ENCODE measurements around the gene MRPS15.

Gene MRPS15

GRCh38 chr1:36415661-36416326 is 48.4 kb downstream of the MRPS15 start:
- H3K36me3 ChIP-seq (ENCODE audit: control insufficient read depth in 2 of 2, insufficient read depth in 1 of 2, low read length in 2 of 2) = peaks cover 0 to 13% of the 10 kb centered on the region in 2 experiments; a peak in 1 of 3 replicates
- no peaks in the 10 kb centered on the region for H3K9me3 ChIP-seq (ENCODE audit: control insufficient read depth, insufficient read depth, low read depth, low read length)
- no peaks in the 10 kb centered on the region for H3K4me1 ChIP-seq (ENCODE audit: control insufficient read depth, insufficient read depth, low read length)
- POLR2A ChIA-PET = no interaction called here
- no peak for TF ChIP-seq ZNF626 (tag by site-specific recombination; IDR thresholded peaks at IDR 0.05)
- no peak for TF ChIP-seq ZNF530 (tag by site-specific recombination; IDR thresholded peaks at IDR 0.05; ENCODE audit: low read depth)
- peak; percentile 88 for TF ChIP-seq SCRT1 (tag by site-specific recombination; IDR thresholded peaks at IDR 0.05; ENCODE audit: borderline replicate concordance)
- TF ChIP-seq BCL11A (tag by site-specific recombination; IDR thresholded peaks at IDR 0.05; ENCODE audit: low read depth) = no peak
- no peak for TF ChIP-seq ZFP3 (tag by site-specific recombination; IDR thresholded peaks at IDR 0.05; ENCODE audit: low read depth)
- TF ChIP-seq ZNF169 (tag by site-specific recombination; IDR thresholded peaks at IDR 0.05) = no peak
- TF ChIP-seq TCF7L2 (IDR thresholded peaks at IDR 0.05; ENCODE audit: borderline replicate concordance, low read depth, low read length) = no peak
- TF ChIP-seq SCRT2 (tag by site-specific recombination; IDR thresholded peaks at IDR 0.05) = peak; percentile 92
- no peak for TF ChIP-seq ZNF148 (tag by site-specific recombination; IDR thresholded peaks at IDR 0.05; ENCODE audit: borderline replicate concordance)
- TF ChIP-seq GLI4 (tag by site-specific recombination; IDR thresholded peaks at IDR 0.05) = no peak
- no peak for TF ChIP-seq SP2 (tag by site-specific recombination; IDR thresholded peaks at IDR 0.05)
- no peak for TF ChIP-seq ZNF549 (tag by site-specific recombination; IDR thresholded peaks at IDR 0.05)
- TF ChIP-seq, protein P1, sequence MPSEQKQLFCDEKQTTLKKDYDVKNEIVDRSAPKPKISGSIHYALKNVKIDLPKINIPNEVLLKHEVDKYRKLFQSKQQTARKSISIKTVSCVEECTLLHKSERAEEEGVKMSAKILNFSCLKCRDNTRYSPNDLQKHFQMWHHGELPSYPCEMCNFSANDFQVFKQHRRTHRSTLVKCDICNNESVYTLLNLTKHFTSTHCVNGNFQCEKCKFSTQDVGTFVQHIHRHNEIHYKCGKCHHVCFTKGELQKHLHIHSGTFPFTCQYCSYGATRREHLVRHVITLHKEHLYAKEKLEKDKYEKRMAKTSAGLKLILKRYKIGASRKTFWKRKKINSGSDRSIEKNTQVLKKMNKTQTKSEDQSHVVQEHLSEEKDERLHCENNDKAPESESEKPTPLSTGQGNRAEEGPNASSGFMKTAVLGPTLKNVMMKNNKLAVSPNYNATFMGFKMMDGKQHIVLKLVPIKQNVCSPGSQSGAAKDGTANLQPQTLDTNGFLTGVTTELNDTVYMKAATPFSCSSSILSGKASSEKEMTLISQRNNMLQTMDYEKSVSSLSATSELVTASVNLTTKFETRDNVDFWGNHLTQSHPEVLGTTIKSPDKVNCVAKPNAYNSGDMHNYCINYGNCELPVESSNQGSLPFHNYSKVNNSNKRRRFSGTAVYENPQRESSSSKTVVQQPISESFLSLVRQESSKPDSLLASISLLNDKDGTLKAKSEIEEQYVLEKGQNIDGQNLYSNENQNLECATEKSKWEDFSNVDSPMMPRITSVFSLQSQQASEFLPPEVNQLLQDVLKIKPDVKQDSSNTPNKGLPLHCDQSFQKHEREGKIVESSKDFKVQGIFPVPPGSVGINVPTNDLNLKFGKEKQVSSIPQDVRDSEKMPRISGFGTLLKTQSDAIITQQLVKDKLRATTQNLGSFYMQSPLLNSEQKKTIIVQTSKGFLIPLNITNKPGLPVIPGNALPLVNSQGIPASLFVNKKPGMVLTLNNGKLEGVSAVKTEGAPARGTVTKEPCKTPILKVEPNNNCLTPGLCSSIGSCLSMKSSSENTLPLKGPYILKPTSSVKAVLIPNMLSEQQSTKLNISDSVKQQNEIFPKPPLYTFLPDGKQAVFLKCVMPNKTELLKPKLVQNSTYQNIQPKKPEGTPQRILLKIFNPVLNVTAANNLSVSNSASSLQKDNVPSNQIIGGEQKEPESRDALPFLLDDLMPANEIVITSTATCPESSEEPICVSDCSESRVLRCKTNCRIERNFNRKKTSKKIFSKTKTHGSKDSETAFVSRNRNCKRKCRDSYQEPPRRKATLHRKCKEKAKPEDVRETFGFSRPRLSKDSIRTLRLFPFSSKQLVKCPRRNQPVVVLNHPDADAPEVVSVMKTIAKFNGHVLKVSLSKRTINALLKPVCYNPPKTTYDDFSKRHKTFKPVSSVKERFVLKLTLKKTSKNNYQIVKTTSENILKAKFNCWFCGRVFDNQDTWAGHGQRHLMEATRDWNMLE (tag by site-specific recombination; conservative IDR thresholded peaks at IDR 0.05; ENCODE audit: low read depth) = no peak
- no peak for TF ChIP-seq ZSCAN23 (tag by site-specific recombination; IDR thresholded peaks at IDR 0.05)
- no peak for TF ChIP-seq ZNF426 (tag by site-specific recombination; IDR thresholded peaks at IDR 0.05)
- no peak for TF ChIP-seq ZNF26 (tag by site-specific recombination; IDR thresholded peaks at IDR 0.05)
- H3K4me3 ChIP-seq (ENCODE audit: low read depth, low read length) = no peak overlapping the region
- H3K27ac ChIP-seq (ENCODE audit: extremely low read depth, low read depth, low read length) = no peak overlapping the region
- CTCF ChIA-PET = no interaction called here
